T follicular helper cell (primary cell): ENCODE measurements around the gene PPTC7.
"Not testable (repeated sequence)": the region's sequence is repeated elsewhere in the genome, so short reads cannot be mapped to it uniquely, and the experiment has no call there.

ENCODE experiments used
- DNase-seq: peaks from one replicate; pipeline ENCODE4 v3.0.0-alpha.2; 2020; ENCODE audit warnings: low read depth

The PPTC7 gene

GRCh38 chr12:110561471-110562201, 21.5 kb downstream of the PPTC7 start:
- no peak for DNase-seq

DNA sequence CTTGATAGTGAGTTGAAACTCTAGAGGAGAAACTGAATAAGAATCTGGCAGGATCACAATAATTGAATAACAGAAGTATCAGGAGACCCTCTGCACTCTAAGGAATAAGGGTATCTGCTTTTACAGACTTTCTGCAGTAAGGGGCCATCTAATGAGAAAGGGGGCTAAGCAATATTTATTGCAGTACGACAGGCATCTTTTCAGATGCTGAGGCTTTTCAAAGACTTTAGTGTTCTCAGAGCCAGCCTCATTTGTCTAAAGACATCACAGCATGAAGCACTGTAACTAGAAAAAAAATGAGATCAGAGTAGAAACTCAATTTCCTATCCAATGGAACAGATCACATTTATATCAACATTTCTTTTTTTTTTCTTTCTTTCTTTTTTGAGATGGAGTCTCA, 22.2 kb downstream of the PPTC7 start:
- DNase-seq, result no peak

GRCh38 chr12:110560048-110560447, 23.1 kb downstream of the PPTC7 start:
- no peak for DNase-seq

- DNase-seq, result not testable (repeated sequence)
These were observed 24.2 kb downstream of the PPTC7 start for GRCh38 chr12:110558945-110559344.

DNA sequence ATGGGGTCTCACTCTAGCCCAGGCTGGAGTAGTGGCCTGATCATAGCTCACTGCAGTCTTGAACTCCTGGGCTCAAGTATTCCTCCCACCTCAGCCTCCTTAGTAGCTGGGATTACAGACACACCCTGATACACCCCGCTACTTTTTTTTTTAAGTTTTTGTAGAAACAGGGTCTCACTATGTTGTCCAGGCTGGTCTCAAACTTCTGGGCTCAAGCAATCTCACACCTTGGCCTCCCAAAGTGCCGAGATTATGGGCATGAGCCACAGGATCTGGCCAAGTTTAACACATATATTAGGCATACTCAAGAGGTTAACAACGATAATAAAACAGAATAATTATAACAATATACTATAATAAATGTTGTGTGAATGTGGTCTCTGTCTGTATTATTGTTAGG, 25.8 kb downstream of the PPTC7 start:
- no peak for DNase-seq

GRCh38 chr12:110556705-110557104, 26.4 kb downstream of the PPTC7 start:
- no peak for DNase-seq

DNA sequence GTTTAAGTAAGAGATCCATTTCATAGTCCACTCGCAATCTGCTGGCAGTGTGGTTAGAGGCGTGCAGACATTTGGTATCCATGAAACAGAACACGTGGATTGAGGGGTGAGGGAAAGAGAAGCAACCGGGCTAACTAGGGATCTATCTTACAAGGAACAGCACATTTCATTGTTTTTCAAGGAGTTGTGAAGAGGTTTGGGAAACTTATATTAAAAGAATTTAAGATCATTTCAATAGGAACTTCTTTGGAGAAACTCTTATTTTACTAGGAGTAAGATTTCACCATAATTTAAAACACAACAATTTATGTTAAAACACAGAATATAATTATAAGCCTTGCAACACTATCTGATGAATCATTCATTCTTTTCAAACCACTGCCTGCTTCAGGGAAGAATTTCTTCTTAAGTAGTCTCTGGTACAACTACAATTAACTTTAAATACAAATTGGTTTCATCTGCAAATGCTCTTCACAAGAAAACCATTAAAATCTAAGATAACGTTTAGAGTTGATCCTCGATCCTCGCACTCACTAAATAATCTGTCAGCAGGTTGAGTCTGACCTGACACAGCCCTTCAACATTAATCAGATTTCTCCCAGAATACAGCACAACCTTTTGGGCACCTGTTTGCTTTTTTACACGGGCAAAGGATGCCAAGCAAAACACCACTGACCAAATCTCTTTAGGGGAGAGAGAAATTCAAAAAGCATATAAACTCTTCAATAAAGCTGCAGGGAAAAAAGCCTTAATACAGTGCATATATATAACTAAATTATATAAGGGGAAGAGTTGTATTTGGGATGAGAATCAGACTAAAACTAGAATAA, 27.3 kb downstream of the PPTC7 start:
- DNase-seq, result no peak

DNA sequence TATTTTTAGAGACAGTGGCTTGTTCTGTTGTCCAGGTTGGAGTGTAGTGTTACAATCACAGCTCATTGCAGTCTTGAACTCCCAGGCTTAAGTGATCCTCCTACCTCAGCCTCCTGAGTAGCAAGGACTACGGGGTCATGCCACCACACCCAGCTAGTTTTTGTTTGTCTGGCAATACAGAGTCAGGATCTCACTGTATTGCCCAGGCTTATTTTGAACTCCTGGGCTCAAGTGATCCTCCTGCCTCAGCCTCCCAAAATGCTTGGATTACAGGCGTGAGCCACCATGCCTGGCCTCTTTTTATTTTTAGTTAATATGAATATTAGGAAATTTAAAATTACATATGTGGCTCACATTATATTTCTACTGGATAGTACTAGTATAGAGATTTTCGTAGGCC, 28.9 kb downstream of the PPTC7 start:
- DNase-seq, result no peak

DNA sequence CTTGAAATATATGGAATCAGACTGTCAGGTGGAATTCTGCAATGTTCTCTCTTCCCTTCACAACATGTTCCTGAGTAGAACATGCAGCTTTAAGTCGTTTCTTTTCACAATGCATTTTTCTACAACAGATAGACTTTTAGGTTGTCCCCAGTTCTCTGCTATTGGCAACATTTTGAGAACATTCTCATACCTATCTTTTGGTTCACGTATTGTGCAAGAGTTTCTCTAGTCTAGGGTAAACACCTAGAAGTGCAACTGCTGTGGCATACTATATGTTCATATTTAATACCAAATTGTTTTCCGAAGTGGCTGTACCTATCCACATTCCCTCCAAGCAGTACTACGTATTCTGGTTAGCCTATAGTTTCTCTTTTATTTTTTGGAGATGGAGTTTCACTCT, 32.1 kb downstream of the PPTC7 start:
- no peak for DNase-seq

GRCh38 chr12:110549716-110550115, 33.4 kb downstream of the PPTC7 start:
- no peak for DNase-seq

DNA sequence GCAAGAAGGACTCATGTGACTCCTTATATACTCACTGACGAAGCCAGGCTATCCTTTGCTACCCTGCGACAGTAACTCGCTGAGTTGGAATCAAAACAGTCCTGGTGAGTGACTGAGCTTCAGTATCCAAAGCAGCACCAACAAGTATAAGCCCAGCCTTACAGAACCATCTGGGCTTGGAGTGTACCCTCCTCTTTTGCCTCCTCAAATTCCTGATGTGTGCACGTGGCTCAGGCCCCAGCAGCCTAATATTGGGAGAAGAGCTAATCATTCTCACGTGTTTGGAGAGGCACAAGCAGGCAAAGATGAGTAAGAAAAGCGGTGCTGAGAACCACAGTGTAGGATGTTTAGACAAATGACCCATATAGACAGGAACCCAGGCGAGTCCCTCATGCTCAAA, 34.4 kb downstream of the PPTC7 start:
- no peak for DNase-seq

DNA sequence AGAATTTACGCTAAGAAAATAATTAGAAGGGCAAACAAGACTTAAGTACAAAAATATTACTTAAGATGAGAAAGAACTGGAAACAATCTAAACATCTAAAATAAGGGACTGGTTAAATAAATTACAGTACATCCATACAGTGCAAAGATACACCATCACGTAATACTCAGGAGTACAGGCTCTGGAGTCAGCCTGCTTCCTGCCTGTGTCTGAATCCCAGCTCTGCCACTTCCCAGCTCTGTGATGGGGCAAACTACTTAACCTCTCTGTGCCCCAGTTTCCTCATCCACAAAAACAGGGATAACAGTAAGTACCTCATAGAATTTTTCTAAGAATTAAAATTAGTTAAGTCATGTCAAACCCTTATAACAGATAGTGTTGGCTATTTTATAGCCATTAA, 36.0 kb downstream of the PPTC7 start:
- no peak for DNase-seq

DNA sequence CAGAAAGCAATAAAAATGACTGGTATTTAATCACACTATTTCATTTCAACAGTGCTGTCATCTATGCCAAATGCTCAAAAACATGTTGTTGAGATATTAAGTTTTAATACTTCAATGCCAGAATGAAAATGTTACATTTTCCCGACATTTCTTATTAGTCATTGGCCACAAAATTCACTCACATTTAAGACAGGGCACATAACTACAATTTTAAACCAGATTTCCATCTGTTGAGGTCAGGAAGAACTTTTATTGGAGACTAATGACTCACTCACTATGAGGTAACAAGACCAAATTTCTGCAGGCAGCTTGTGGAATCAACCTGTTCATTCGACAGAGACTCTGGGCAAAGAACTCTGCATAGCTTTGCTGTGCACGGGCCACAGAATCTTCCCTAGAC, 36.8 kb downstream of the PPTC7 start:
- no peak for DNase-seq

GRCh38 chr12:110545812-110546211, 37.3 kb downstream of the PPTC7 start:
- DNase-seq, result no peak

DNA sequence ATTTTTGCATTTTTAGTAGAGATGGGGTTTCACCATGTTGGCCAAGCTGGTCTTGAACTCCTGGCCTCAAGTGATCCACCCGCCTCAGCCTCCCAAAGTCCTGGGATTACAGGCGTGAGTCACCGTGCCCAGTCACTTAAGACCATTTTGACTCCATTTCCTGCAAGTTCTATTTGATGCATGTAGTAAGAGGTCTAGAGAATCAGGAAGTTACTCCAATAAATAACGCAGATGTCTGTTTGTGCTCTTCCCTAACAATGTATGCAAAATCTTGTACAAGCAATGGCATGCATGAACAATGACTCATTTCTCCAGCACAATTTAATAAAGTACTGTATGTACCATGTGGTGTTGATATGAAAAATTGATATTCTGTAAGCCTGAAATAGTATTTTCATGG, 37.9 kb downstream of the PPTC7 start:
- not testable (repeated sequence) for DNase-seq

DNA sequence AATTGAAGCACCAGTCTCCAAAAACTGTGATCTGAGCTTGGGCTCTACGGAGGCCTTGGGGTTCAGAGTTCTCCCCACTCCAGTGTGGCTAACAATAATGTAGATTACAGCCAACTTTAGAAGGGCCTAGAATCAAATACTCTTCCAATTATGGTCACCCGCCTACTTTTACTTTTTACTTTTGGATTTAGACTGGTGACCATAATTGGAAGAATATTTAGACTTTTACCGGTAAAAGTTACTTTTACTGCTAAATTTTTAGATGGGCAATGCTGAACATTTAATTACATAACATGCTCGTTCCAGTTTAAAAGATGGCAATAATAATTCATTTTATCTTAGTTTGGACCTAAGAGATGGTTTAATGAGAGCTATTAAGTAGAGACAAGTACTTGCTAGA, 39.2 kb downstream of the PPTC7 start:
- DNase-seq, result no peak

DNA sequence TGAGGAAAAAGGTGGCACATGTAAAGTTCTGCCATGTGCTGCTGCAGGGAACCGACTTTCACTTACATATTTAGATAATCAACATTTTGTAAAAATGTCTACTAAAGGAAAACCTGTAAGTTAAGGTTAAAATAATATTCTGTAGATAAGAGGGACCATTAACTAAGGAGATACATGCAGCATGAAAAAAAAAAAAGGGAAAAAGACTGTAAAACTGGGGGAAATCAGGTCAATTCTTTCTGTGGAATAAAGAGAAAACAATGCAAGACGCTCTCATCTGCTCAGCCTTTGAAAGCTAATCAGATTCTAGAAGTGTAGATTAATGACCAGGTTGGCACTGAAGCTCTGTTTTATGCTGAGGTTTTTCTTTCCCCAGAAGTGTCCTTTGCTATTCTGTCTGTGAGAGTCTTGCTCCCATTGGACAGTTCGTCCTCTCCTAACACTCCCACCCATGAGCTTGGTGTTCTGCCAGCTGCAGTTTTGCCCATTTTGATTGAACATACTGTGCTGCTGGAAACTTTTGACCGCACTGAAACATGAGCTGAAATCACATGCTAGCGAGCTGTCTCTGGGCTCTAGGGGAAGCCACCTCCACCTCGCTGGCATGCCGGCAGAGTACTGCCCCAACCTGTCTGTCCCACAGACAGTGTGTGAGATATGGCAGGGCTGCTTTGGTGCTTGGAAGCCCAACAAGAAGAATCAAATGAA, 39.7 kb downstream of the PPTC7 start:
- no peak for DNase-seq

- DNase-seq, result no peak
These were observed 43.1 kb downstream of the PPTC7 start for GRCh38 chr12:110540048-110540447.

DNA sequence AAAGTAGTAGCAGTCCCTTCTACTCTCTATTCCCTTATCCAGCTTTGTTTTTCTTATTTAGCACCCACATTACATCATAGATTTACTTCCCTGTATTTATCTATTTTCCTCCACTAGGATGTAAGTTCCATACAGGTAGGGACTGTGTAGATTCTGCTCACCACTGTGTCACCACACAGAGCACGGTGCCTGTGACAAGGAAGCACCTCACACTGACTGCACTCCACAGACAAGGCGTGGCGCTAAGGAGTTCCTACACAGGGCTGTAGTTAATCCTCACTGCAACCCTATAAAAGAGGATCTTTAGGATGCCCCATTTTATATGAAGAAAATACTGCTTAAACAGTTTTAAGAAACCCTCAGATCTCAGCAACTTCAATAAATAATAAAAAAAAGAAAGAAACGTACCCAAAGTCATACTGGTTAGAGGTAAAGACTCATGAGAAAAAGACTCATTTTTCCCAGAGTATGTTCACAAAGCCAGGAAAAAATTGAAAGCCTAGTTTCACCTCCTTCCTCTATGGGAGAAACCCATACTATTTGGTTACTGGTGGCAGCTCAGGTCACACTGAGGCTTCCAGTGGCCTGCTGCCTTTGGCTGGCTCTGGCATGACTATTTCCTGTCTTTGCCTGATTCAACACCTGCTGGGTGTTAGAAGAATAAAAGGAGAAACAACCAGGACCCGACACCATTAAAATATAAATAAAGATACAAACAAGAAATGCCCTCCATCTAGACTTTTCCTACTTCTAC, 44.1 kb downstream of the PPTC7 start:
- DNase-seq, result no peak

DNA sequence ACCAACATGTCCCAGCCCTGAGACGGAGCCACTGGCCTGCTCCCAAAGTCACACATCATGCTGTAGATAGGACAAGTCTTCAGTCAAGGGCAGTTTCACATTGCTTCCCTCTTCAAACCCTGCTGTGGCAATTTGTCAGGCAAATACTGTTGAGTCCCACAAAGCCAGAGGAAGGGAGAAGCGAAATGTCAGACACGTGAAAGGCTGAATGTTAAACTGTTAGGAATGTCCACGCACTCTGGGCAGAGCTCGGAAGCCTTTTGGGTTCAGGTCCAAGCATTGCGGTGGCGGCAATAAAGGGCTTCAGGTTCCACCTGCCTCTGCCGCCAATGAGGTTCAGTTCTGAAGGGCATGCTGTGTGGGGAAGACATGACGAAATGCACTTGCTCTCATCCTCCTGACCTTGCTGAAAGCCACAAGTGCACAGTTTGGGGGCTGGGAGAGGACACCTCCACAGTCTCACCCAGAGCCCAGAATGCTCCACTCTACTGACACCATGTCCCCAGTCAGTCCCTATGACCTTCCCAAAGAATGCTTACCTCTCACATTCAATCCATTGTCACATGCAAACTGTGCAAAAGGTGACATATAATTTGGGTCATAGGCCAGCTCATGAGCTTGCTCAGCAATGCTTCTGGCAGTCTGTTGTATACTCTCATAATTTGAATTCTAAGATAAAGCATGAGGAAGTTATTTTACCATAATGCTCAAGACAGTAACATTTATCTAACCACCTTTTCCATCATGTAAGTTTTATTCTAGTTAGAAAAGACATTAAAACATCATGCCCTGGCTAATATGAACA, 45.3 kb downstream of the PPTC7 start:
- DNase-seq, result no peak
